Measurements from ENCODE around the gene FAXDC2.

GRCh38 chr5:154797762-154798161, 52.6 kb downstream of the FAXDC2 start:
- TF ChIP-seq YY1 (tag by site-specific recombination; IDR thresholded peaks at IDR 0.05) = no peak
- no peak for TF ChIP-seq CTCF (tag by site-specific recombination; IDR thresholded peaks at IDR 0.05)
- TF ChIP-seq ZNF175 (tag by site-specific recombination; IDR thresholded peaks at IDR 0.05) = no peak

All from HEK293 (cell line).